Esophagus mucosa (tissue), 1 donor: ENCODE results near the gene NTRK2. TPM values are rescaled to one million over a fixed set of nuclear protein-coding genes. Genes with fewer than 3 reads are reported as not detected.

Experiments
- ATAC-seq: fragments of 200-7000 bp; cut with Tn5 transposase; one replicate; pipeline ENCODE4 v1.9.1; 2020
- total RNA-seq: library from RNA; stranded (reverse); gene quantifications from one replicate; pipeline ENCODE4 v1.2.4, GENCODE V29; 2023
- donor health status: DM: yes; HTN: yes; CAD: no.

The NTRK2 gene
- total RNA-seq, 1 donor from 2014 or later = 9.8 TPM

DNA sequence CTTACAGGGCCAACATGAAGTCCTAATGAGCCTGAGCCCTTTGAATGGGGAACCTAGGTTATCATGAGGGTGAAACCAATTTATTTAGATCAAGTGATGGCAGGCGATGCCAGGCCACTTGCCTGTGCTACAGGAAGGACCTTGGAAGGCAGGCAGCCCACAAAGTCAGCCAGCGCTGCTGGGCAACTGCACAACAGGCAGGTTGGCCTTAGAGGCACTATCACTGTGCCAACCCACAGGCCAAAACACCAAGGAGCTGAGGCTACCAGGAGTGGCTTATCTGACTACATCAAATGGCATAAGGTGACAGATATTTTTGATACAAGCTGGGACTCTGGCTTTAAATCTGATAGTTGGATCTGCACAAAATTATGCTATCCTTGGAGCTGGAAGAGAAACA, 319.1 kb downstream of the NTRK2 start:
- ATAC-seq = no peak

DNA sequence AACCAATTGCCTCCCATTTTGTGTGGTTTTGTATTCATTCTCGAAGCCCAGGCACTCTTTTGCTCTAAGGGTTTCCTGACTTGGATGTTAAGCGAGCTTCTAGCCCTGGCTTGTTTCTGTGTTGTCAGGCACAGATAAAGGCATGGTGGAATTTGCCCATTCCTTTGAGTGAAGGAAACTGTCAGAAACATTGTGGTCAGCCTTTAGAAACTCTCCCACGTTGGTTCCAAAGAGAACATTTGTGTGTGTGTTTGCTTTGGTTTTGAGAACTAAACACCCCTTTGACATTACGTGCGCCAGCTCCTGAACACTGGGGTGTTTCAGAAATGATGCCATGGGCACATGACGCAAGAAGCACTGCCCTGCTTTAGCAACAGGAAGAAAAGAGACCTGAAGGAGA, 320.9 kb downstream of the NTRK2 start:
- ATAC-seq = peak; percentile 71

DNA sequence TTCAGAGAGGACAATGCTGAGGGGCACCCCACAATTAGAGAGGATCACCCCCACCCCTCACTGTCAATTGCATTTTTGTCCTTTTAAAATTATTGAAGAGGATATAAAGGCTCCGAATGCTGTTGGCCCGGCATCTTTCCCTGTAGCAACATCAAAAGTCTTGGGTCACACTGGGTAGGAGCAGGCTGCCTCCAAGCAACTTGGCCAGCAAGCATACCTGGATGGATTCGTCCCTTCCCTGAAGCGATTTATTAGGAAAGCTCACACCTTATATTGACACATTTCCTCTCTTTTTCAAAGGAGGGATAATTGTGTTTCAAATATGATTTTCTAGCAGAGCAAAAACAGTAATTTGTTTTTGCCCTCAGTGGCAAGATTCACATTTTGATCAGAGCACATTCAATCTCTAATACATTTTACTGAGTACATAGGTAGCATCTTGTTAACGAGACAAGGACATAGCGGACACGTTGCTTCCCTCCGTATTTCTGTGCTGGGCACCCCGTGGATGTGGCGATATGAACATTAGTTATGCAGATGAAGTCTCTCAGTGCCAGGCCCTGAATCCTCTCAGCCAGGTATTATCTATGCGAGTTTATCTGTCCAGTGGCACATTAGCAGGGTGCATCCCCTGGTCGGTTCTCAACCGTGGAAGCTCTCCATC, 321.5 kb downstream of the NTRK2 start:
- no peak for ATAC-seq

DNA sequence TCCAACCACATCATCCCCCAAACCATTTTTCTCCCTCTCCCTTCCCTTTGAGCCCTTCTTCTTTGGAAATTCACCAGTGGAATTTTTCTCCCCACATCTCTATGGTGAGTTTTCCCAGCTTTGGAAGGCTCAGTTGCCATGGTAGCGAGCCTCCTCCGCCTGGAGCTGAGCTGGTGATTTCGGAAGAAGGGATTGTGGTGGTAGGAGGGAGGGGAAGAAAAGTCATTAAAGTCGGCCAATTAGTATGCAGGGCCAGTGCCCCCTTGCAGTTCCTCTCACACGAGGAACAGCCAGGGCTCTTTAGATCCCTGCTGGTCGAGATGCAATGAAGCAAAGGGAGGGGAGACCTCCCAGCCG, 322.0 kb downstream of the NTRK2 start:
- ATAC-seq = no peak

DNA sequence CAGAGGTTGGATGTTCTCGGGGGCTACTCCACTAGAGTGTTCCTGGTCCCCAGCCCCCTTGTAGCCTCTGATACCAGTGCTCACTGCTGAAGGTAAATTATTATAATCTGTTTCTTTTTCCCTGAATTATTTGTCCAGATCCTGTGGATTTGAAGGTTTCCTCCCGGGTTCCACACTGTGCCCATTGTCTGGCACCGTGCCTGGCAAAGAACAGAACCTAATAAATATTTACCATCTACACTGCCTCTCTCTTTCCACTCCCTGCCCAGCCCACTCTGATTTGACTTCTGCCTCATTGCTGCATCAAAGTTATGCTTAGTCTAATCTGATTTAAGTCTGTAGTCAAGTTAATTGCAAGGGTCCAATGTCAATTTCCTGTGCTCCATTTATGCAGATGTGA, 322.9 kb downstream of the NTRK2 start:
- no peak for ATAC-seq

DNA sequence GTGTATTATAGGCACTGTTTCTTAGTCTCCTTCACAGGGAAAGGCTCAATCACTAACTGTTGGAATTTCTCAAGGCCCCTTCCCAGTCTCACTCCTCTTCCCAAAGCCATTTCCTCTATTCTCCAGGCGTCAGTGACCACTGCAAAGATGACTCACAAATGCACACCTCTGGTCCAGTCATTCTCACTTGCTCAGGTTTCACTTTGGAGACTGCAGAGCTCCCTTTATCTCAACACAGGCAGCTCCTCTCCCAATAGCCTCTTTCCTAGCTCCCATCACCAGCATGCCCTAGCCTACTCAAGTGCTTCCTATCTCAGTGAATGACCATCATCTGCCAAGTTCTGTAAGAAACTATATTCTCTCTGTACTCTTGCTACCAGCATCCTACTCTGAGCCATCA, 323.6 kb downstream of the NTRK2 start:
- no peak for ATAC-seq

DNA sequence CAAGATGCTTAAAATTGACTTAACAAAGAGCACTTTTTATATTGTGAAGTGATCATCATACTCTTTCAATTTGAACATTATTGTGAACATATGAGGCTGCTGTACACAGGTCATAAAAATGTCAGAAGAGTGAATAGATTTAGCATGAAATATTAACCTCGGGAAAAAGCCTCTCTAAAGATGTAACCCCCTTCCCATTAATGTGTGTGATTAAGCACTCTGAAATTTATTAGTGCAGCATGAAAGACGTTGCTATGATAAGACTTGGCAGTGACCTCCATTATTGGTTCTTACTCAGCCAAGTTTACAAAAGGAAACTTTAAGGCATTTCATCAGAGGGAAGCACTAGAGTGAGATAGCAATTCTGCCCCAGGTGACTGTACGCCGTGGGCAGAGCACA, 326.5 kb downstream of the NTRK2 start:
- no peak for ATAC-seq

DNA sequence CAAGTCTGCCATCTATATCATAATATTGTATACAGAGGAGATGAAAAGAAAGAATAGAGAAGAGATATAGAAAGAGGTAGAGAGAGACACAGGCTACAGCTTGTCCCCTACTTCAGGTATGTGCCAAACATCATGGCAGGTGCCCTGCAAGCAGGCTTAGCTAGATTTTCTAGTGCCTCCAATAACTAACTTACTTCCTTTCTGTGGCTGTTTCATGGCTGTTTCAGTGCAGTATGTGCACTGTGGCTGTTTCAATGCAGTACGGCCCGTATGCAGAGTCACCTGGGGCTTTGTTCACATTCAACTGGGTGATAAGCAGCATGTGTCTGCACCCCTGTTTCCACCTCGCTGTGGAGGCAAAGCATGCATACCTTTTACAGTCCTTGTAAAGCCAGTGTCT, 327.2 kb downstream of the NTRK2 start:
- ATAC-seq = peak; percentile 63

DNA sequence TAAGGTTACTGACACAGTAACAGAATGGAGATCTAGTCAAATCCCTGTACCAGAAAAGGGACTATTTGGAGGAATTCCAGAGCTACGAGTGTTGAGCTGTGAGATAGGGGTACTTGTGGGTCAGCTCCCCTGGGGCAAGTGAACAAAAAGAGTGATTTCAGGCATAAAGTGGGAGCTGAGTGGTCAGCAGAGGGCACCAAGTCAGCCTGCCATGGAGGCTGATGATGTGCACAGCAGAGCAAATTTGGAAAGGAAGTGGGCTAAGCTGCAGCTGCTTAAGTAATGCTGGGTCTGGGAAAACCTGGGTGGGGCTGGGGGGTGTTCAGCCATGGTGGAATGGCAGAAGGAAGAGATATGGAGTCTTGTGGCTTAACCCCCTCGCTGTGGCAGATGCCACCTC, 327.9 kb downstream of the NTRK2 start:
- ATAC-seq = no peak

DNA sequence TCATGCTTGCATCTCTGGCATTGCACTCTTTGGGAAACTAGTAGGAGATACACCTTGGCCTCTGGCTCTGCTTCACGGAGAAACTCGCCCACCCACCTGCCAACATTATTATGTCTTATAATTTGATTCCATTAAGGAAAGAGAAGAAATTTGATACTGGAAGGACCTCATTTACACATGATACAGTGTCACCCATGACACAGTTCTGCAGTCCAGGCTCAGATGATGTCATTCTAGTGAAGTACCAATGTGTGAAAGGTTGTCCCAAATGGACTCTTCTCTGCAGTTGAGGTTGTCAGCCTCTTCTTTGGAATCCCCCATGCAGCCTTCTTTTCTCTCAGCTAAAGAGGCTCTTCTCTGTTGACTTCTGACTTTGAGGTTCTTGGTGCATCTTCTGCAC, 329.1 kb downstream of the NTRK2 start:
- ATAC-seq = no peak

DNA sequence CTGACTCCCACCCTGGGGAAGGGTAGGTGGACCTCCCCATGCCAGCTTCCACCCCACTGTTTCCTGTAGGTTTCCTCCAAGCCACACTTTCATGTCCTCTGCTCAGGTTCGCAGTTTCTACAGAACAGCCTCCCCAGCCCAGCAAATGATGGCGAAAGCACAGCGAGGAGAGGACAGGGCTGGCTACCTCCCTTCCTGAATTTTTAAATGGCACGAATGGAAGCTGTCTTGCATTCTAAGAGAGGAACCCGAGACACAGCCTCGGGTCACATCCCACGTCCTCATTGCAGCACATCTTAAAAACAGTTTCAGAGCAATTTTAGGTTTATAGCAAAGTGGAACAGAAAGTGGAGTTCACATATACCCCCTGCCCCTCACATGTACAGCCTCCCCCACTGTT, 330.3 kb downstream of the NTRK2 start:
- ATAC-seq = no peak

DNA sequence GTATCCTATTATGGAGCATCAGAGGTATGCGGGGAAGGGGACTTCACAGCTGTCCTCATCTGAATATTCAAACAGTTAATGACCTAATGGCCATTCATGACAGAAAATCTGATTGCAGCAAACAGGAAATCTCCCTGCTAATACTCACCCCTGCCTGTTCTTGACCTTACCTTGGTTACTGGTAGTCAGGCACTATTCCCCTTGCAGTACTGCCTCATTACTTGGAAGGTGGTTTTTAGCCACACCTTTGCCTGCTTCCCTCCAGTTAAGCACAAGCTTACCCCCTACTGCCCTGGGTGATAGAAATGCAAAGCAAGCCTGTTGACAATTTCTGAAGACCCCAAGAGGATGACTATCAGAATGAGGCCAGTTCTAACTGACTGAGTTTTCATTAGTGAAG, 332.4 kb downstream of the NTRK2 start:
- no peak for ATAC-seq

DNA sequence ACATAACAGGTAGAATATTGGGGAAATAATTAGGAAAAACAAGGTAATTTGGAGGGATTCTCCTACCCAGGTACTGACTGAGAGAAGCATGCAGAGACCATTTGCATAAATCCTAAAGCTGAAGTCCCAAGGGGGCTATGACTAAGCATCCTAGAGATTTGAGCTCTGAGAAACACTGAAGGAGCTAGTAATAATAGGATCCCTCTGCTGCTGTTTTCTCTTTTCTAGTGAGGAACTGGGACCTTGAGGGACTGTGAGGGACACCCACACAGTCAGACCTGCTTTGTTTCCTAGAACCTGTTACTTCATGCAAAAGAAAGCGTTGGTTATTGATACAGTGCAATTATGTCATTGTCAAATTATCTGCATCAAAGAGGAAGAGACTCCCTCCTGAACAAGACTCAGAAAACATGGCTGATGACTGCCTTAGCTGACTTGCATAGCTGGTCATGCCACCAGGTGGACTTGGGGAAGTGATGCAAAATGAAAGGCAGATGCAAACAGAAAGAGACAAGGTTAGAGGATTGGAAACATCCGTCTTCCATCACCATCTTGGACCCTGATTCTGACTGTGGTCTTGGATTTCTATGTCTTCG, 335.4 kb downstream of the NTRK2 start:
- no peak for ATAC-seq

DNA sequence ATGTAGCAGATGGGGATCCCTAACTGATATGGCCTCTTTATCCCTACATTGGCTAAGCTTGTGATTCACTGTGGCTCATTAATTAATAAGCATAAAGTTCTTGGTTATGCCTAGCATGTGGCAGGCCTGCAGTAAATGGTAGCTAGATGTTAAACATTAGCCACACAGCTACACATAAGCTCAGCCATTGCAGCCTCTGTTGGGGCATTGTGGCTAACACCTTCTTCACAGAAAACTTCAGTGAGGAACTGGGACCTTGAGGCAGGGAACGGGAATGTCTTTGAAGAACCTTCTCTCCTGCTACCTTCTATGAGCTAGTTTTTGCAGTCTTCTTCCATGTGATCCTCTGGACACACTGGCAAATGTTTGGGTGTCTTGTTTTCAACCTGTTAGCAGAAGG, 338.2 kb downstream of the NTRK2 start:
- ATAC-seq = no peak

DNA sequence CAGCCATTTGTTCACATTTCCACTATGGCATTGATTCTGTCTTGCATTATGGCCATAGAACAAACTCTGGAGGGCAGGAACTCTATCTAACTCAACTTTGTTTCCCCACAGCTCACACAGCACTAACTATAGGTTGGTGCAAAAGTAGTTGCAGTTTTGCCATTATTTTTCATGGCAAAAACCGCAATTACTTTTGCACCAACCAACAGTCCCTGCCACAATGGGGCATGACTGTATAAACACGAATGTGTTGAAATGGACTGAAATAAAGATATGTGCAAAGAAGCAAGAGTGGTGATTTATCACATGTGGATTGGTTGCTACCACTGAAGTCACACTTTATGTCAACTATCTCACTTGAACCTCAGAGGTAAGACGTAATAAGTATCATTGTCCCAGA, 338.7 kb downstream of the NTRK2 start:
- ATAC-seq = no peak

DNA sequence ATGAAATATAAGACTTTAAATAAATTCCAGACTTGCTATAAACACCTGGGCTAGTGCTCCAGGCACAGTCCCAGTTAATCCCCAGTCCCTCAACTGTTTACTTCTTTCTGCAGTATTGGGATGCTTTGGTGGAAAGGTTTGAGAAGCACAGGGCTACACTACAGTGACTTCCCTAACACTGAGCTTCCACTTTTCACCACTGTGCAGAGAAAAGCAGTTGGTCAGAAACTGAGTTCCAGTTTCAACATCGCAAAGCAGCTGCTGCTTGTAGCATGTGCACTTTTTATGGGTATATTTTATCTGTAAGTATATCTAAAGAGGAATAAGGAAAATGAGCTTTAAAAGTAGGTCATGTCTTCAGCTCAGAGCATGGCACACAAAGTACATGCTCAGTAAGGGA, 339.7 kb downstream of the NTRK2 start:
- ATAC-seq = no peak

DNA sequence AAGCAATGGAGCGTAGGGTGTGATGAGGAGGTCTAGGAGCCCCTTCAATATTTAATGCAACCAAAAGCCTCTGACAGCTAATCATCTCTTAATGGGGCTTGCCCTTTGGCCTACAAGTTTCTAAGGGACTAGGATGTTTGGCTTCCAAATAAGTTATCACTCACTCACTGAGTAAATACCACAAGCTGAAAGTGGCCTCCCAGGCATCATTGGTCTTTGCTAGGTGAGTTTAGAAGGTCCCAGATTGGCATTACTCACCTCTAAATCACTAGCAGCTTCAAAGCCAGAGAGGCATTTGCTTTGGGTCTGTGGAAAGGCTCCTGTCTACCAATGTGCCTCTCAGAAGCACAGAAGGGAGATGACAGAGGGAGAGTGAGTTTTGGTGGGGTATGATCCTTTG, 344.2 kb downstream of the NTRK2 start:
- ATAC-seq = peak; percentile 47

DNA sequence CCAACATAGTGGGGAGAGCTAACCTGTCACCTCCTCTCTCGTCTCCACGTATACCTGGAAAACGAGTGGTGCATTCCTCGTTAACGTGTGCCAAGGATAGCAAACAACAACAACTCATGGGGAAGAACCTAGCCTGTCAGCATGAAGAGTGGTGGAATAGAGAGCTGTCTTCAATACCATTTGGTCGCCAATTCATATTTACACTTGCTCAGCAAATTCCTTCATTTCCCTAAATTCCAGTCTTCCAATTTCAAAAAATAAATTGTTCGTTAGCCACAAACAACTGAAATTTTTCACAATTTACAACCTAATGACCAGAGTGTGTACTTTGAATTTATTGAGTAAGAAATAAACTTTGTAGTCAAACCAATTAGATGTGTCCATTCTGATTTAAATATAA, 344.8 kb downstream of the NTRK2 start:
- no peak for ATAC-seq

DNA sequence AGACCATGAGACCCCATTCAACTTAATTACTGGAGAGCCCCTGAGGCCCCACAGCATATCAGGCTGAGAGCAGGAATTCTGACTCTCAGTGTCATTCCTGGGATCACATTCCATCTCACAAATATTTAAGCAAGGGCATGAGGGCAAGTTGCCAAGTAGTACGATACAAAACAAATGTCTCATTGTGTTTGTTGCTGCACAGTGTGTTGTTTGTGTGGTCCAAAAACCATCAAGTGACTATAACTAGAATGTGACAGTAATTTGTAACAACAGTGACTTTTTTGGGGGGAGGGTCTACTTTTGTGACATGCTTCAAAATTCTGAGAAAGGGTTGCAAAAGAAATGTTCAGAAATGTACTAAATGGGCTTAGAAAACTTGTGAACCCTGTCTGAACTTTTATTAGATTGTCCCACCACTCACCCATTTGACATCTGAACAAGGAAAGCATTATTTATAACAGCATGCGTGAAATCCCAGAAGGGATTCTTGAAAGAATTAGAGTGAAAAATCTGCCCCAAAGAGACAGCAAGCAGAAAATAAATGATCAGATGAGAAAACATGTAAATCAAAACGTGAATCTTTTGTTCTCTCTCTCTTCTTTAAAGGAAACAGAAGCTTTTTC, 347.0 kb downstream of the NTRK2 start:
- no peak for ATAC-seq

DNA sequence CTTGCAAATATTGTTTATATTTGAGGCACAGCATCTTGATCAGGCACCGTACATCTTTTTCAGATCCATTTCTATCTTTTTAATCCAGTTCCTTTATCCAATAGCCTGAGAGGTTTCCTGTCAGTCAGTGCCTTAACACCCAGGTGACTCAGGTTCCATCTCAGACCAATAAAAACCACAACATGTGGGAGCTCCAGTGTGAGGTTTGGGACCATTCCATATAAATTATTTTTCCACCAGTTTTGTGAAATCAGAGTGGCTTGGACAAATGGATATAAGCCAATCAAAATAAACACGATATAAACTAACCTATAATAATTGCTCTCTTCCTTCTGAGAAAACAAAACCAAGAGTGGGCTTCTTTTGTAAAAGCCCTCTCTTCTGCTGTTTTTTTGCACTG, 351.3 kb downstream of the NTRK2 start:
- ATAC-seq = no peak

DNA sequence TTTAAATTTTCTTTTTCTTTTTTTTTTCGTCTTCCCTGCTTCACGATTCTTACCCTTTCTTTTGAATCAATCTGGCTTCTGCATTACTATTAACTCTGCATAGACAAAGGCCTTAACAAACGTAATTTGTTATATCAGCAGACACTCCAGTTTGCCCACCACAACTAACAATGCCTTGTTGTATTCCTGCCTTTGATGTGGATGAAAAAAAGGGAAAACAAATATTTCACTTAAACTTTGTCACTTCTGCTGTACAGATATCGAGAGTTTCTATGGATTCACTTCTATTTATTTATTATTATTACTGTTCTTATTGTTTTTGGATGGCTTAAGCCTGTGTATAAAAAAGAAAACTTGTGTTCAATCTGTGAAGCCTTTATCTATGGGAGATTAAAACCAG, 352.2 kb downstream of the NTRK2 start:
- no peak for ATAC-seq

DNA sequence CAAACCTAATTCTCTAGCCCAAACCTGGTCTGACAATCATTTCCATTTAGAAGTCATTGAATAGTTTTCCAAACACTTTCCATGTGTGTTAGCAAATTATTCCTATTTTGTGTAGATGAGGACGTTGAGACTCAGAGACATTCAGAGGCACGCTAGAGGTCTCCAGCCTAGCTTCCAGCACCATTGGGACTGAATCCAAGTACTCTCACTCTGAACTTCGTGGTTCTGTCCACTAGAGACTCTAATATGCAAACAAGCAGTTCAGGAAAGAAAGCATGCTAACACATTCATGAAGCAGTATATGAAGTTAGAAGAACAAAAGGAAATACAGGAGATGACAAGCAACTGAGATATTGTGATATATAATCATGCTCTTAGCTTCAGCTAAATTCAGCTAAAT, 354.8 kb downstream of the NTRK2 start:
- ATAC-seq = no peak

DNA sequence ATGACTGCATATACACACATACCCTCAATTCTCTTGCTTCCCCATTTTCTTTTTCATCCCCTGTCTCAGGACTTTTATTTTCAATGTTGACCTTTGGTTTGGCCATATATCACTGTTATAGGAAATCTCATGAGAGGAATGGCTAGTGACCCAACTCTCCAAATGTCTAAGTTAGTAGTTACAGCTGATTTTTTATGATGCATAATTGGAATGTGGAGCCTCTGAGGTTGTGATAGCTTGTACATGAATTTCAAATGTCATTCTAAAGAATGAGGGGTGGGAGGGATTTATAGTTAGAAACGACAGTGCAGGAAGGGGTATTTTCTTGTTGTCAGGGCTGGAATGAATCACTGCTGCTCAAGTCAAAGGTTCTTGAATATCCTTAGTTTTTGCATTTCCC, 356.1 kb downstream of the NTRK2 start:
- no peak for ATAC-seq

DNA sequence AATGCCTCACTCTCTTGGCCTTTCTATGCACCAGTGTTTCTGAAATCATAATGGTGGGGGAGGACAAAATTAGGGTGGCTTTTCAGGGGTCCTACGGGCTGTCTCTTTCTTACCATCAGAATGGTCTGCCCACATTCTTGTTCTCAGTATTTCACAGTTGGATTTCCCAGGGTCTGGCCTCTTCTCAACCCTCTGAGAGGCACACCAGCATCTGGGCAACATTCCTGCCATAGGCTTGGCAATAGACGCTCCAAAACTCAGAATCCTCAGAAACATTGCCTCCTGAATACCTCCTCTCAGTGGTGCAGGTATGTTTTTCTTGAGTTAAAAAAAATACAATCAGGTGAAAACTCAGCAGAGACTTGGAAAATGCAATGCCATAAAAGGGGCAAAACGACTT, 358.3 kb downstream of the NTRK2 start:
- ATAC-seq = no peak

DNA sequence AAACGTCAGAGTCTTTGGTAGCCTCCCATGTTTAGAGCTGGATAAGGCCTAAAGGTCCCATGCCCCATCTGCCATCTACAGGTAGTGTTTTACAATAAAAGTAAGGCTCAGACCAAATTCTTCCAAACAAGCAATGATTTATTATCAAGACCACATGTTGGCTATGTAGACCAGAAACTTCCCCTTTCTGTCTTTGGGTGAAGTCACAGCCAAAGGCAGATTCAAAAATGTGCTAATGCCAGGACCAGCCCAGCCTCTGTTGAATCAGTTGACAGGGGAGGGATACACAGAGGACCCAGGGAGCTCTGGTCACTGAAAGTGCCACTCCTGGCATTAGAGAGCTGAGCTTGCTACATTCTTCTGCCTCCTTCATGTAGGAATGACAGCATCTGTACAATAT, 360.8 kb downstream of the NTRK2 start:
- ATAC-seq = no peak
